ENCODE data around the gene SLC23A2.

DNA sequence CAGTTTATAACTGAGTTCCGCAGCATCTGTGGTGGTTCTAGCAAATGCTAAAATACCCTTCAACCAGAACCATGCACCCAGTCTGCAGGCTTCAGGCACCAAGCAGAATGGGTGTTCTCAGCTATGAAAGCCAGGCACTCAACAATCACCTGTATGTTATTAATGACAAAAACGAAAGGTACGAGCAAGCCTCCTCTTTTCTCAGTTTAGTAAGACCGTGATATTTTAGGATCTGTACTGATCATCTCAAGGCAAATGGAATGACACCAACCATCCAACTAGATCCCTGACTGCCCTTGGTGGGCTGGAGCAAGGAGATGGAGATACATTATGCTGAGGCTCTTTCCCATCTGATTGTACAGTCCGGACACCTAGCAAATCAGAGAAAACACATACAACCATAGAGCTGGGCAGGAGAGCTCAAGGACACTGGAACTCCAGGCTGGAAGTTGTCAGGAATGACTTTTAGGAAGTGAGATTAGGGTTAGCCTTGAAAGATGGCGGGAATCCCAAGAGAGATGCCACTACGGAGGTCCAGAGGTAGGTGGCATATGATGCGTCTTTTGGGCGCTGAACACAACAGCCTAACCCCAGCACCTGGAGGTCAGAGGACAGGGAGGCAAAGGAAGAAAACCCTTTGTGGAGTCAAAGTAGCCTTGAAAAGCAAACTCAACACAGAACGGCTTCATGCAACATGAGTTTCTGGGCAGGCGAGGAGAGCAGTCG is 33.4 kb downstream of the SLC23A2 start:
- TF ChIP-seq YY1 (IDR thresholded peaks at IDR 0.05; ENCODE audit: insufficient read depth, insufficient read length) (no peak), ZNF274 (IDR thresholded peaks at IDR 0.05; ENCODE audit: low read depth, low read length) (no peak), SUZ12 (IDR thresholded peaks at IDR 0.05; ENCODE audit: extremely low read depth, insufficient read depth, insufficient read length) (no peak)

All from NT2/D1 (cell line).